B cell (primary cell): ENCODE results near the gene BCL2L1. TPM values are rescaled to one million over a fixed set of nuclear protein-coding genes. Genes with fewer than 3 reads are reported as not detected.

Experiments used
- ATAC-seq: fragments of 200-7000 bp; cut with Tn5 transposase; one replicate; pipeline ENCODE4 v1.10.0; 2021; ENCODE audit warnings: low read depth, mild to moderate bottlenecking, moderate number of reproducible peaks, moderate library complexity
- CTCF ChIA-PET: fragments of 350-600 bp; sonication (Branson Sonifier 250); formaldehyde crosslinking; loops from one replicate; lab custom pipeline; 2021; ENCODE audit warnings: antibody characterized with exemption, inconsistent platforms; lab: Charles Lee
- POLR2A ChIA-PET: fragments of 350-600 bp; sonication (Branson Sonifier 250); formaldehyde crosslinking; loops from one replicate; lab custom pipeline; 2021; ENCODE audit warnings: antibody characterized with exemption; lab: Charles Lee
- DNase-seq: peaks from one replicate; pipeline ENCODE4 v3.0.0; 2013
- H2AFZ ChIP-seq: 2 replicates; pipeline ENCODE4 v1.6.1; 2012; ENCODE audit warnings: mild to moderate bottlenecking, low read depth, low read length; ENCODE audit not compliant: insufficient read depth, poor library complexity, severe bottlenecking
- H3K27ac ChIP-seq, 2 donors: 1 replicate in 1 of 2; 2 replicates in 1 of 2; pipeline ENCODE4 v1.5.1; 2012 to 2013; ENCODE audit warnings: low read length in 2 of 2, mild to moderate bottlenecking in 2 of 2, moderate library complexity in 1 of 2
- H3K27me3 ChIP-seq, 4 experiments: fragments of 200-600 bp in 1 of 4; sonication (generic) in 1 of 4; replicated peaks in 1 of 4; 1 replicate in 2 of 4; 2 replicates in 2 of 4; pipeline versions ENCODE4 v1.6.1 to v1.7.0; 2013 to 2016; ENCODE audit warnings: low read length in 3 of 4, mild to moderate bottlenecking in 2 of 4, mixed read lengths in 1 of 4, moderate library complexity in 1 of 4; ENCODE audit not compliant: insufficient read depth in 4 of 4, control insufficient read depth in 3 of 4; ENCODE audit errors: control extremely low read depth in 1 of 4
- H3K36me3 ChIP-seq, 2 experiments: replicated peaks in 1 of 2; 1 replicate in 1 of 2; 2 replicates in 1 of 2; pipeline versions ENCODE4 v1.6.1 to v1.7.1; 2013; ENCODE audit warnings: low read length in 1 of 2; ENCODE audit not compliant: insufficient read depth in 2 of 2, control insufficient read depth in 1 of 2; ENCODE audit errors: control extremely low read depth in 1 of 2, extremely low read depth in 1 of 2
- H3K4me1 ChIP-seq, 2 donors: fragments of 200-600 bp in 1 of 2; sonication (generic) in 1 of 2; 1 replicate in 1 of 2; 2 replicates in 1 of 2; pipeline versions ENCODE4 v1.5.1 to v1.6.1; 2013 to 2017; ENCODE audit warnings: low read length in 2 of 2; ENCODE audit not compliant: control insufficient read depth in 2 of 2, insufficient read depth in 2 of 2
- H3K4me2 ChIP-seq: replicated peaks from 2 replicates; pipeline ENCODE3; 2012; ENCODE audit warnings: mild to moderate bottlenecking, low read depth, low read length; ENCODE audit not compliant: poor library complexity, severe bottlenecking
- H3K4me3 ChIP-seq, 5 experiments: fragments of 200-600 bp in 1 of 5; sonication (generic) in 1 of 5; 1 replicate in 3 of 5; 2 replicates in 2 of 5; pipeline versions ENCODE4 v1.5.1 to v1.7.0; 2011 to 2016; ENCODE audit warnings: low read length in 4 of 5, mild to moderate bottlenecking in 4 of 5, low read depth in 2 of 5, control low read depth in 1 of 5, moderate library complexity in 1 of 5; ENCODE audit not compliant: insufficient read depth in 1 of 5; ENCODE audit errors: control extremely low read depth in 1 of 5, extremely low read depth in 1 of 5
- H3K79me2 ChIP-seq: fragments of 200-600 bp; sonication (generic); one replicate; pipeline ENCODE4 v1.6.0; 2016; ENCODE audit warnings: low read length; ENCODE audit not compliant: control insufficient read depth, insufficient read depth
- H3K9ac ChIP-seq: fragments of 200-600 bp; sonication (generic); 2 replicates; pipeline ENCODE4 v1.6.1; 2017; ENCODE audit warnings: mild to moderate bottlenecking, low read length, moderate library complexity
- H3K9me3 ChIP-seq, 3 donors: one replicate each; pipeline versions ENCODE4 v1.6.1 to v1.7.1; 2013; ENCODE audit warnings: low read length in 2 of 3; ENCODE audit not compliant: control insufficient read depth in 2 of 3, insufficient read depth in 1 of 3; ENCODE audit errors: control extremely low read depth in 1 of 3
- H4K20me1 ChIP-seq: 2 replicates; pipeline ENCODE4 v1.6.0; 2012; ENCODE audit warnings: mild to moderate bottlenecking, low read length; ENCODE audit not compliant: insufficient read depth, control insufficient read depth, poor library complexity, severe bottlenecking
- H3K27ac Mint-ChIP-seq: one replicate; pipeline ENCODE4 v1.8.0; 2021; ENCODE audit warnings: mixed read lengths
- H3K27me3 Mint-ChIP-seq: one replicate; pipeline ENCODE4 v1.8.0; 2021; ENCODE audit warnings: mixed read lengths
- H3K4me1 Mint-ChIP-seq: one replicate; pipeline ENCODE4 v1.8.0; 2021; ENCODE audit warnings: mixed read lengths
- H3K4me3 Mint-ChIP-seq: one replicate; pipeline ENCODE4 v1.8.0; 2021; ENCODE audit warnings: mixed read lengths
- H3K9me3 Mint-ChIP-seq: one replicate; pipeline ENCODE4 v1.8.0; 2022; ENCODE audit warnings: mixed read lengths; ENCODE audit not compliant: insufficient read depth
- EZH2 ChIP-seq: IDR thresholded peaks from 2 replicates; pipeline ENCODE4 v1.6.1; 2012; ENCODE audit warnings: borderline replicate concordance, low read depth, mild to moderate bottlenecking, moderate library complexity, low read length; ENCODE audit not compliant: insufficient read depth, poor library complexity, severe bottlenecking
- WGBS: methylation state at CpG from one replicate; pipeline ENCODE4 v1.1.5; 2013; ENCODE audit warnings: missing lambda C conversion rate; ENCODE audit not compliant: insufficient coverage; 5-methylcytosine and 5-hydroxymethylcytosine counted together
- intact Hi-C: fragments of 100-400 bp; cut with micrococcal nuclease; formaldehyde crosslinking; loops from one replicate; pipeline ENCODE4 v1.10.0; 2022
- polyA plus RNA-seq: library from polyadenylated mRNA; depleted of rRNA; stranded (reverse); fragments of >200 nt; gene quantifications from 2 replicates; pipeline ENCODE4 v1.2.3, GENCODE V29; 2012
- total RNA-seq, 2 donors: library from RNA; stranded (reverse); fragments of 120-200 nt in 1 of 2; gene quantifications; 1 replicate in 1 of 2; 2 replicates in 1 of 2; pipeline versions ENCODE4 v1.2.3 to v1.2.4, GENCODE V29; 2013 to 2022
- TF ChIP-seq, protein P1 (sequence below): fragments of 200-600 bp; IDR thresholded peaks from one replicate; pipeline ENCODE4 v1.8.0; 2022; ENCODE audit warnings: antibody characterized with exemption, mild to moderate bottlenecking

Gene BCL2L1
- total and polyA plus RNA-seq, 2 donors (not counting 1 experiment from before 2014, with no cell fraction given) = 10.1 to 33.0 TPM

DNA sequence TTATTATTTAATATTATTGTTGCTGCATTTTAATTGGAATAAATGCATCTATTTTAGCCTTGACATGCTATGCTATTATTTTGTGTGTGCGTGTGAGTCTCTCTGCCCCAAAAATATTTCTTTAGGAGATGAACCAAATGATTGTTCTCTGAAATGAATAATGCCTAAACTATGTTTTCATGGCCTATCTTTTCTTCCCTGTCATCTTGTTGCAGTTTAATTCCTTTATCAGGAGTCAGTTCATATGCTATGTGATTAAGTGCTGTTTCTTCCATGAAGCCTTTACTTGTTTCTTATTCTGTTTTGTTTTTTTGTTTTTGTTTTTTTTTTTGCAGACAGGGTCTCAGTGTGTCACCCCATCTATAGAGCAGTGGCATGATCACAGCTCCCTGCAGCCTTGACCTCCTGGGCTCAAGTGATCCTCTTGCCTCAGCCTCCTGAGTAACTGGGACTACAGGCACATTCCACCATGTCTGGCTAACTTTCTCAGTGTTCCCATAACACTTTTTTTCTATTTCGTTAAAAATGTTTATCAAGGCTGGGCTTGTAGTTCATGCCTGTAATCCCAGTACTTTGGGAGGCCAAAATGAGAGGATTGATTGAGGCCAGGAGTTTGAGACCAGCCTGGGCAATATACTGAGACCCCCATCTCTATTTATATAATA lies 42.1 kb upstream of the BCL2L1 start:
- H2AFZ ChIP-seq = no peak overlapping the region
- no peaks in the 10 kb centered on the region for H3K4me1 ChIP-seq
- no peak overlapping the region for H3K4me3 ChIP-seq
- no peaks in the 10 kb centered on the region for H3K79me2 ChIP-seq
- Mint-ChIP-seq H3K9me3 (peaks cover 3% of the 10 kb centered on the region), H3K27ac (no peak overlapping the region), H3K4me1 (no peaks in the 10 kb centered on the region), H3K4me3 (no peak overlapping the region), H3K27me3 (no peaks in the 10 kb centered on the region)
- no peak for TF ChIP-seq EZH2
- TF ChIP-seq, protein P1, sequence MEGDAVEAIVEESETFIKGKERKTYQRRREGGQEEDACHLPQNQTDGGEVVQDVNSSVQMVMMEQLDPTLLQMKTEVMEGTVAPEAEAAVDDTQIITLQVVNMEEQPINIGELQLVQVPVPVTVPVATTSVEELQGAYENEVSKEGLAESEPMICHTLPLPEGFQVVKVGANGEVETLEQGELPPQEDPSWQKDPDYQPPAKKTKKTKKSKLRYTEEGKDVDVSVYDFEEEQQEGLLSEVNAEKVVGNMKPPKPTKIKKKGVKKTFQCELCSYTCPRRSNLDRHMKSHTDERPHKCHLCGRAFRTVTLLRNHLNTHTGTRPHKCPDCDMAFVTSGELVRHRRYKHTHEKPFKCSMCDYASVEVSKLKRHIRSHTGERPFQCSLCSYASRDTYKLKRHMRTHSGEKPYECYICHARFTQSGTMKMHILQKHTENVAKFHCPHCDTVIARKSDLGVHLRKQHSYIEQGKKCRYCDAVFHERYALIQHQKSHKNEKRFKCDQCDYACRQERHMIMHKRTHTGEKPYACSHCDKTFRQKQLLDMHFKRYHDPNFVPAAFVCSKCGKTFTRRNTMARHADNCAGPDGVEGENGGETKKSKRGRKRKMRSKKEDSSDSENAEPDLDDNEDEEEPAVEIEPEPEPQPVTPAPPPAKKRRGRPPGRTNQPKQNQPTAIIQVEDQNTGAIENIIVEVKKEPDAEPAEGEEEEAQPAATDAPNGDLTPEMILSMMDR = no peak
- no peaks in the 10 kb centered on the region for H3K36me3 ChIP-seq
- POLR2A ChIA-PET = no interaction called here
- H3K27ac ChIP-seq = no peak overlapping the region
- no peak overlapping the region for H3K9ac ChIP-seq
- H3K27me3 ChIP-seq = no peaks in the 10 kb centered on the region
- DNase-seq (no peak), ATAC-seq (no peak)
- no peaks in the 10 kb centered on the region for H4K20me1 ChIP-seq
- H3K4me2 ChIP-seq = no peak overlapping the region
- no peaks in the 10 kb centered on the region for H3K9me3 ChIP-seq
- no CpG with 5 or more reads among the region's 2 CpGs for WGBS
- intact Hi-C loops = no loop called here
- CTCF ChIA-PET = no interaction called here

DNA sequence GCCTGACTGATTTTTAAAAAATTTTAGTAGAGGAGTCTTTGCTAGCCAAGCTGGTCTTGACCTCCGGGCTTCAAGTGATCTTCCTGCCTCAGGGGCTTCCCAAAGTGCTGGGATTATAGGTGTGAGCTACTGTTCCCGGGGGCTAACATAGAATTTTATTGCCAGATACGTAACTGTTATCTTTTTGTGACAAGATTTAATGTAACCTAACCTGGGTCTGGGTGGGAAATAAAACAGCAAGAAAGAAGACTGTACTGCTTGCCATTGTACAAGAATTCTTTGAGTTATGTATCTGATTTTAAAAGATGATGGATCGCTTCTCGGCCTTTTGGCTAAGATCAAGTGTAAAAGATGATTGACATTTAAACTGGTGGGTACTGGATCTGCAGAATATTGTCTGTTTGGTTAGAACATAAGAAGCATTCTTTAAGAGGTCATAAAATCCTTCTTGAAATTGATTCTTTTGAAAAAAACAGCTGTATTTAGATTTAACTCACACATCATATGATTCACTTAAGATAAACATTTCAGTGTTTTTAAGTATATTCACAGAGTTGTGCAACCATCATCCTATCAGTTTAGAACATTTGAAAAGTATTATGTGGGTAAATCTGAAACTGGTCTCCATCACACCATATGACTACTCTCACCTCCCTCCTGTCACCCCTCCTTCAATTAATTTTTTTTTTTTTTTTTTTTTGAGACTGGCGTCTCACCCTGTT lies 38.0 kb upstream of the BCL2L1 start:
- H3K9ac ChIP-seq = no peak overlapping the region
- H3K4me2 ChIP-seq = no peak overlapping the region
- 95% methylated on average over 5 of the region's 6 CpGs for WGBS
- no peaks in the 10 kb centered on the region for H3K27me3 ChIP-seq
- Mint-ChIP-seq H3K9me3 (peaks cover 3% of the 10 kb centered on the region), H3K4me3 (no peak overlapping the region), H3K27me3 (no peaks in the 10 kb centered on the region), H3K27ac (no peak overlapping the region), H3K4me1 (no peaks in the 10 kb centered on the region)
- H2AFZ ChIP-seq = no peak overlapping the region
- CTCF ChIA-PET = no interaction called here
- ATAC-seq (no peak), DNase-seq (no peak)
- POLR2A ChIA-PET = no interaction called here
- no peaks in the 10 kb centered on the region for H3K36me3 ChIP-seq
- no peak overlapping the region for H3K4me3 ChIP-seq
- H4K20me1 ChIP-seq = no peaks in the 10 kb centered on the region
- H3K9me3 ChIP-seq = no peaks in the 10 kb centered on the region
- H3K79me2 ChIP-seq = peaks cover 4% of the 10 kb centered on the region
- no peak overlapping the region for H3K27ac ChIP-seq
- no peaks in the 10 kb centered on the region for H3K4me1 ChIP-seq
- TF ChIP-seq, protein P1 = no peak
- no peak for TF ChIP-seq EZH2
- intact Hi-C loops = no loop called here
